ENCODE results near the gene MRPL24. TPM values are rescaled to one million over a fixed set of nuclear protein-coding genes. Genes with fewer than 3 reads are reported as not detected.

MRPL24 gene
- total RNA-seq, 2 donors from 2014 or later: 45.8 to 50.5 TPM

DNA sequence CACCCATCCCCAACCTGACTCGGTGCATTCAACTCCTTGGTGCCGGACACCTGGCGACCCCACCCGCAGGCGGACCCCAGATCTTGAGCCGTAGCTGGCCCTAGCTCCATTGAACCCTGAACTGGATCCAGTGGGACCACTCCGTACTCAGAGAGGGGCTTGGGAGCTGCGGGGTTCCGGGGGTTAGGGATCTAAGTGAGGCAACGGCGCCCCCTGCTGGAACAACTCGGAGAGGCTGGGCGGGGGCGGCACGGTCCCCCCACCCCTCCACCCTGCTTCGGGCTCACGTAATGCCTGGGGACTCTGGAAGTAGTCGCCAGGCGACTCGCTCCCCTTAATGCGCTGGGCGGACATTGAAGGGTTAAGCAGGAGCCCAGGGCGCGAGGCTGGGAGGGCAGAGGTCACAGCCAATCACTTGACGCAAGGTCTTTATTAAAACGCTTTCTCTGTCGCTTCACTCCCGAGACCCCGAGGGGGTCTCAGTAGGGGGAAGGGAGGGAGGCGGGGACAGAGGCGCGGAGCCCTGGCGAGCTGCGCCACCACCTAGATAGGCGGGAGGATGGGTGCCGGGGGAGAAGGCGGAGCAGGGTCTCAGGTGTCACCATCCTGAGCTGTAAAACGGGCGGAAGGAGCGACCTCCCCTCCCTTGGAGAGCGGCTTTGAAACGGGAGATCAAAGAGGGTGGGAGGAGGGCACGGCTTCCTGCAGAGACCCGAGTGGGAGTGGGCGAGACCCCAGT is 34.8 kb downstream of the MRPL24 start:
- peaks cover 0 to 46% of the 10 kb centered on the region in 2 donors for H3K4me1 ChIP-seq
- peak; percentile 66 for DNase-seq (ENCODE audit: low spot score)
- peak overlapping the region; percentile 76 to 78 for H3K27ac ChIP-seq

DNA sequence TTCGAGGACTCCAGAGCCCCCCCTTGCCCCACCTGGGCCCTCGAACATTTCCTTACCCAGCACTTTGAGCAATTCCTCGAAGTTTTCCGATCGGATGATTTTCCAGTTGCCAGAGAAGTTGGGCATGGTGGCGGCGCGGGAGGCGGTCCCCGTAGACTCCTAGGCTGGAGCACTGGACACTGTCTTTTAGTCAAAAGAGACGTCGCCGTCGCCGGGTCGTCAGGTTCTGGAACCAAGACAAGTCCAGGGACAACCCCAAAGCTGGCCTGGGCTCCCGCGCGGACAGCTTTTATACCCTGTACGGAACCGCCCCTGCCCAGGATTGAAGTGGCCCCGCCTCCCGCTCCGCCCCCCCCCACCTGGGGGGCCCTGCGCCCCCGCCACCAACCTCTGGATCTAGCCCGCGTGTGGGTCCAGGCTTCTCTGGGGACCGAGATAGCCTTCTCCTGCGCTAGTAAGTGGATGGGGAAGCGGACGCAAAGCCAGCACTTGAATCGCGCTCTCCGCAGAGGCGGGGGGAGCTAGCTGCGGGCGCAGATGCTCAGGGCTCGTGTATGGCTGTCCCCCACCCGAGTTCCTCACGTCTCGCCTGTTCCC is 35.5 kb downstream of the MRPL24 start, which contains the start of gene CRABP2:
CRABP2 (minus strand) TSS at position 263 of the 597 bp plus-strand sequence; CDS start at position 126, 137 bp downstream.
- peak within 1 kb of the TSS; percentile 76 to 78 for H3K27ac ChIP-seq
- H3K27me3 ChIP-seq: peaks cover 0 to 5% of the 10 kb centered on the region in 2 donors
- no peak for DNase-seq (ENCODE audit: low spot score)

More for the DNA sequence above, 34.8 kb downstream of the MRPL24 start:
- Histone ChIP-seq H3K36me3 (no peaks in the 10 kb centered on the region), H3K9me3 (no peaks in the 10 kb centered on the region), H3K4me3 (peak overlapping the region; percentile 35 to 53), H3K27me3 (peaks cover 0 to 5% of the 10 kb centered on the region in 2 donors)
- TF ChIP-seq, protein P1, sequence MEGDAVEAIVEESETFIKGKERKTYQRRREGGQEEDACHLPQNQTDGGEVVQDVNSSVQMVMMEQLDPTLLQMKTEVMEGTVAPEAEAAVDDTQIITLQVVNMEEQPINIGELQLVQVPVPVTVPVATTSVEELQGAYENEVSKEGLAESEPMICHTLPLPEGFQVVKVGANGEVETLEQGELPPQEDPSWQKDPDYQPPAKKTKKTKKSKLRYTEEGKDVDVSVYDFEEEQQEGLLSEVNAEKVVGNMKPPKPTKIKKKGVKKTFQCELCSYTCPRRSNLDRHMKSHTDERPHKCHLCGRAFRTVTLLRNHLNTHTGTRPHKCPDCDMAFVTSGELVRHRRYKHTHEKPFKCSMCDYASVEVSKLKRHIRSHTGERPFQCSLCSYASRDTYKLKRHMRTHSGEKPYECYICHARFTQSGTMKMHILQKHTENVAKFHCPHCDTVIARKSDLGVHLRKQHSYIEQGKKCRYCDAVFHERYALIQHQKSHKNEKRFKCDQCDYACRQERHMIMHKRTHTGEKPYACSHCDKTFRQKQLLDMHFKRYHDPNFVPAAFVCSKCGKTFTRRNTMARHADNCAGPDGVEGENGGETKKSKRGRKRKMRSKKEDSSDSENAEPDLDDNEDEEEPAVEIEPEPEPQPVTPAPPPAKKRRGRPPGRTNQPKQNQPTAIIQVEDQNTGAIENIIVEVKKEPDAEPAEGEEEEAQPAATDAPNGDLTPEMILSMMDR (IDR thresholded peaks at IDR 0.05): peak; percentile 71 to 85

DNA sequence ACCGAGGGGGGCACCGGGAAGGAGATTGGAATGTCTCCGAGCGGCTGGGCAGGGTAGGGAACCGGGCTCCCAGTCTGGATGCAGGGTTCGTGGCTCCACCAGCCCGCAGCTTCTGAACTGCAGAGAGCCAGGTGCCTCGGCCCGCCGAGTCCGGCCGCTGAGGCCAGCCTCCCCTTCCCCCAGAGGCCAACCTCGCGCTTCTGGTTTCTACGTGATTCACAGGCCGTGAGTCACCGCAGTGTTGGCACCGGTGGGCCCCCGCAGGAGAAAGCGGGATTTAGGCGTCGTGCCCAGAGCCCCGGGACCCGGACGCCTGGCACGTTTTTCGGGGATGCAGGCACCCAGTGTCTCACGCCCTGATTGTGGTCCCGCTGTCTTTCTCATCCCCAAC is 36.0 kb downstream of the MRPL24 start:
- peak; percentile 72 for DNase-seq (ENCODE audit: low spot score)
- H3K27ac ChIP-seq: peak overlapping the region in 1 of 2 donors; percentile 76
- H3K27me3 ChIP-seq: peaks cover 0 to 5% of the 10 kb centered on the region in 2 donors
- TF ChIP-seq, protein P1 (IDR thresholded peaks at IDR 0.05): no peak
- peaks cover 0 to 42% of the 10 kb centered on the region in 2 donors for H3K4me1 ChIP-seq
- H3K36me3 ChIP-seq: no peaks in the 10 kb centered on the region
- H3K9me3 ChIP-seq: no peaks in the 10 kb centered on the region
- peak overlapping the region; percentile 35 to 53 for H3K4me3 ChIP-seq

More for the DNA sequence above, 35.5 kb downstream of the MRPL24 start, which contains the start of gene CRABP2:
- peak within 1 kb of the TSS; percentile 35 to 53 for H3K4me3 ChIP-seq
- TF ChIP-seq, protein P1 (IDR thresholded peaks at IDR 0.05): no peak
- no peaks in the 10 kb centered on the region for H3K36me3 ChIP-seq
- H3K4me1 ChIP-seq: peaks cover 0 to 46% of the 10 kb centered on the region in 2 donors
- H3K9me3 ChIP-seq: no peaks in the 10 kb centered on the region

DNA sequence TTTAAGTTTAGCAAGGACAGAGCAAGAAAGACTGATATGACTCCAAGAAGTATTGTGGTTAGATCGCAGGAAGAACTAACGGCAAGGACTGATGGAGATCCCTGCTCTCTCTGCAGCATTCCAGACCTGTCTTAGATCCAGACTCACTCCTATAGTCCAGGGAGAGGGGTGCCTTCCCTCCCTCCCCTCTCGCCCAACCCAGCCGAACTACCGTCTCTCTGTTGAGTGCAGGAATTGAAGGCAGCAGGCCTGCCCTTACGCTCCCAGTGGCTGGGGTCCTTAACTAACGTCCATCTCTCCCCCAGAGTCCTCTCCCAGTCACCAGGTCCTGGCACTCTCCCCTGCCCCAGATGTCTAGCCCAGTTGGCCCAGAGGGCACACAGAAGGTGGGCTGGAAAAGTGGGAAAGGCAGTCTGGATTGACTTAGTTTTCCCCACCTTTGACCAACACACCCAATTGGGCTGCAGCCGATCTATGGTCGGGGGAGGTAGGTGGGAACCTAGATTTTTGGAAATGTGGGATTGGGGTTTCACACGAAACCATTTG is 36.6 kb downstream of the MRPL24 start:
- Histone ChIP-seq H3K4me3 (peak overlapping the region in 1 of 2 donors; percentile 53), H3K27me3 (peaks cover 0 to 5% of the 10 kb centered on the region in 2 donors), H3K27ac (peak overlapping the region in 1 of 2 donors; percentile 76), H3K9me3 (no peaks in the 10 kb centered on the region), H3K36me3 (no peaks in the 10 kb centered on the region), H3K4me1 (peaks cover 0 to 35% of the 10 kb centered on the region in 2 donors)
- no peak for DNase-seq (ENCODE audit: low spot score)
- TF ChIP-seq, protein P1 (IDR thresholded peaks at IDR 0.05): no peak

DNA sequence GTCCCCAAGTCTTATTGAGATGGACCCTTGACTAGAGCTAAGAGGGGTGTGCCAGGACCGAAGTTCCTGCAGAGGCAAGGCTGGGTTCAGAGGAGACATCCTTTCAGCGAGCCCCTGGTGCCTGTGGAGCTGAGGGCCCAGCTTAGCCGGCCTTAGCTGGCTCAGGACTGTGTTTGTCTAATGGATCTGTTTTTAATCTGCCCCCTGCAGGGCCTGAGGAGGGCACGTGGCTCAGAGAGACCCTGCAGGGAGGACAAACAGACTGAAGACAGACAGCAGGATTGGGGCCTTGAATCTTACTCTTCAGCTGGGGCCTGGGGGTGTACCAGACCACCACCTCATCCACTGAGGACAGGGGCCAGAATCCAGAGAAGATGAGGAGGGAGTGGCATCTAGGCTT is 37.1 kb downstream of the MRPL24 start:
- Histone ChIP-seq H3K4me3 (no peak overlapping the region), H3K27me3 (peaks cover 0 to 5% of the 10 kb centered on the region in 2 donors), H3K36me3 (no peaks in the 10 kb centered on the region), H3K27ac (no peak overlapping the region), H3K4me1 (peaks cover 0 to 35% of the 10 kb centered on the region in 2 donors), H3K9me3 (no peaks in the 10 kb centered on the region)
- TF ChIP-seq, protein P1 (IDR thresholded peaks at IDR 0.05): no peak
- DNase-seq (ENCODE audit: low spot score): no peak

All from right atrium auricular region (tissue), 2 donors.